Omental fat pad (tissue), 4 donors: ENCODE results near the gene IL22RA2. TPM values are rescaled to one million over a fixed set of nuclear protein-coding genes. Genes with fewer than 3 reads are reported as not detected.

Source experiments
- ATAC-seq: fragments of 150-250 bp; one replicate; pipeline ENCODE4 v1.9.1; 2016; ENCODE audit warnings: mild to moderate bottlenecking, moderate library complexity; ENCODE audit not compliant: low FRiP score
- DNase-seq: peaks from one replicate; pipeline ENCODE4 v3.0.0-alpha.2; 2019; ENCODE audit warnings: low spot score
- total RNA-seq, 4 donors: library from RNA; depleted of rRNA; stranded (reverse); fragments of >200 nt; gene quantifications; one replicate each; pipeline ENCODE4 v1.1.0, GENCODE V29; 2016
- TF ChIP-seq, protein P1 (sequence below), 3 donors: fragments of 450-650 bp; IDR thresholded peaks; one replicate each; pipeline ENCODE4 v1.5.1; 2016 to 2017; ENCODE audit warnings: antibody characterized with exemption in 3 of 3, mild to moderate bottlenecking in 3 of 3, moderate library complexity in 2 of 3

IL22RA2 gene, protein sequence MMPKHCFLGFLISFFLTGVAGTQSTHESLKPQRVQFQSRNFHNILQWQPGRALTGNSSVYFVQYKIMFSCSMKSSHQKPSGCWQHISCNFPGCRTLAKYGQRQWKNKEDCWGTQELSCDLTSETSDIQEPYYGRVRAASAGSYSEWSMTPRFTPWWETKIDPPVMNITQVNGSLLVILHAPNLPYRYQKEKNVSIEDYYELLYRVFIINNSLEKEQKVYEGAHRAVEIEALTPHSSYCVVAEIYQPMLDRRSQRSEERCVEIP
- not detected for total RNA-seq

DNA sequence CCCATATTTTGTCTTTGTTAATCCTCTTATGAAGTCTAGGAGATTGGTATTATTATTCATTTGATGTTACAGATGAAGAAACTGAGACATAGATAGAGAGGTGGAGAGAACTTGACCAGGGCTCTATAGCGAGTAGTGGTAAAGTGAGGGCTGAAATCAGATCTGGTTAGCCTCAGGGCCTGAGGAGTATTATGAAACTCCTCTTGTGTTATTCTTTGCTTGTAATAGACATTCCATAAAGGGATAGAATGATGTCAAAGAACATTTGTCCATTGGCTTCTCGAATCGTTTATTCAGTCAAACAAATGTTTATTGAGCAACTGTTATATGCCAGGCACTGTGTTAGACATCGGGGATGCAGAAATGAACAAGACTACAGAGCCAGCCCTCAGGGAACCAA, at the start of gene IL22RA2:
Gene IL22RA2, minus strand, starts transcription at position 144 of the 400 bp plus-strand sequence. CDS start 11,895 bp downstream, outside the sequence.
- ATAC-seq: no peak
- TF ChIP-seq, protein P1, sequence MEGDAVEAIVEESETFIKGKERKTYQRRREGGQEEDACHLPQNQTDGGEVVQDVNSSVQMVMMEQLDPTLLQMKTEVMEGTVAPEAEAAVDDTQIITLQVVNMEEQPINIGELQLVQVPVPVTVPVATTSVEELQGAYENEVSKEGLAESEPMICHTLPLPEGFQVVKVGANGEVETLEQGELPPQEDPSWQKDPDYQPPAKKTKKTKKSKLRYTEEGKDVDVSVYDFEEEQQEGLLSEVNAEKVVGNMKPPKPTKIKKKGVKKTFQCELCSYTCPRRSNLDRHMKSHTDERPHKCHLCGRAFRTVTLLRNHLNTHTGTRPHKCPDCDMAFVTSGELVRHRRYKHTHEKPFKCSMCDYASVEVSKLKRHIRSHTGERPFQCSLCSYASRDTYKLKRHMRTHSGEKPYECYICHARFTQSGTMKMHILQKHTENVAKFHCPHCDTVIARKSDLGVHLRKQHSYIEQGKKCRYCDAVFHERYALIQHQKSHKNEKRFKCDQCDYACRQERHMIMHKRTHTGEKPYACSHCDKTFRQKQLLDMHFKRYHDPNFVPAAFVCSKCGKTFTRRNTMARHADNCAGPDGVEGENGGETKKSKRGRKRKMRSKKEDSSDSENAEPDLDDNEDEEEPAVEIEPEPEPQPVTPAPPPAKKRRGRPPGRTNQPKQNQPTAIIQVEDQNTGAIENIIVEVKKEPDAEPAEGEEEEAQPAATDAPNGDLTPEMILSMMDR (IDR thresholded peaks at IDR 0.05): no peak
- DNase-seq: no peak

DNA sequence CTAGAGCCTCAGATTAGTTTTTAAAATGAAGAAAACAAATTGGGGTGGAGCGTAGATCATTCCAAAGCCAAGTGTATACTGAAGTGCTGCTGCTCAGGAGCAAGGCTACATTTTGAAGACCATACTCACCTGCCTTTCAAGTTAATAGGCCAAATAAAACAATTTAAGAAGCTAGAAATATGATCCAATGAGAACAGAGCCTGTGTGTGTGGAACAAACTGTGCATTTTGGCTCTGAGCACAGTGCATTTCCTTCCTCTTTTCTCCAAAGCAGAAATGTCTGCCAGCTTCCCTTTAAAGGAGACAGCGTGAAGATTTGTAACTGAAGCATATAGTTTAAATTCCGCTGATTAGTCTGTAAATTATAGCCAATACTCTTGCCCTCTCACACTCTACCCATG, 48.9 kb upstream of the IL22RA2 start:
- DNase-seq (no peak), ATAC-seq (no peak)
- TF ChIP-seq, protein P1 (IDR thresholded peaks at IDR 0.05): no peak

DNA sequence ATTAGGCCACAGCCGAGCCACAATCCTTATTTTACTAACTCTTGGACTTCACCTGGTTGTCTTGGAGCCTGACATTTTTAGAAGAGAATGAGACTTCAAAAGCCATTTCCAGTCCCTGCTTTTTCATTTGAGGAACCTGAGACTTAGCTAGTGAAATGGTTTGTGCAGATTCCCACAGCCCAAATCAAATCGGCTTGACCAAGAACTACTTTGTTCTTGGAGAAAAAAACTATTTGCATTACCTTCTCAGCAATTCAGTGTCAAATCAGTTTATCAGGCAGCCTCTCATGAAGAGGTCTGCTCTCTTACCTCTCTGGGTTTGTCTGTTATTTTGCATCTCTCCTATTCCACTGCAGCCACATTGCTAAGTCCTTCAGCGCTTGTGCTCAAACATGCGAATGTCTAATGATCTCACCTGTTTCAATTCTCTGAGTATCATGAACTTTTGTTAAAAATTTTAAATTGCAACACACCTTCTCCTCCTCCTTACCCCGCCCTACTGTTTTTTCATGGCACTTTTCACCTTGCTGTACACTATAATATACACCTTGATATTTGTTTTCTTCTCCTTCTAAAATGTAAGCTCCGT, 46.3 kb upstream of the IL22RA2 start:
- no peak for DNase-seq
- TF ChIP-seq, protein P1 (IDR thresholded peaks at IDR 0.05): no peak
- ATAC-seq: no peak

DNA sequence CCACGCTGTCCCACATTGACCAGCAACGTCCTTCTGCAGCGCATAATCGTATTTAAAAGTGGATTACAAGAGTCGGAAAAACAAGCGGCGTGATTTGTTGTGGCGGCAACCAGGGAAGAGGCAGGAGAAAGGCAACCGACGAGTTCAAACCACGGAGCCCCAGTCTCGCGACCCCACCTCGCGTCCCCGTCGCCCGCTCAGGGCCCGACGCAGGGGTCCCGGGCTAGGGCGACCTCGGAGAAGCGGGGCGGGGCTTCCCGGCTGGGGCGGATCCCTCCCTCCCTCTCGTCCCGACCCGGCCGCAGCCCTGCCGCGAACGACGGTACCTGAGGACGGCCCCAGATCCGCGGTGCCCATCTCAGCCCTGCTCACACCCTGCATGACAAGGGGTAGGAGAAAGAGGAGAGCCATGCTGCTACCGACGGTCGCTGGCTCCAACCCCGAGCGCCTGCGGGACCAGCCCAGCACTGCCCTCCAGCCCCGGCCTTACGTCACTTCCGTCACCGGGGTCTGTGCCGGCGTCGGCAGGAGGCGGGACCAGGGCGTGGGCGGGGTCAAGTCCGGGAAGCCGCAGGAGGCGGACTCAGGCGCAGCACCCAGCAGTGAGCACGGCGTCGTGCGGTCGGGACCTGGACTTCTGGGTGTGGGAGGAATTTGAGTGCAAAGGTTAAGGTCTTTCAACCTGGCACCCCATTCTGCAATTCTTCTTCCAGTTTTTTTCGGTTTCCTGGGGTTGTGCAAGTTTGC, 45.6 kb upstream of the IL22RA2 start, which contains the start of gene IFNGR1:
Gene IFNGR1, minus strand, starts transcription at position 469 of the 747 bp plus-strand sequence. Its CDS starts 58 bp downstream, at position 411.
- DNase-seq (peak; percentile 94), ATAC-seq (peak; percentile 90)
- TF ChIP-seq, protein P1 (IDR thresholded peaks at IDR 0.05): no peak

DNA sequence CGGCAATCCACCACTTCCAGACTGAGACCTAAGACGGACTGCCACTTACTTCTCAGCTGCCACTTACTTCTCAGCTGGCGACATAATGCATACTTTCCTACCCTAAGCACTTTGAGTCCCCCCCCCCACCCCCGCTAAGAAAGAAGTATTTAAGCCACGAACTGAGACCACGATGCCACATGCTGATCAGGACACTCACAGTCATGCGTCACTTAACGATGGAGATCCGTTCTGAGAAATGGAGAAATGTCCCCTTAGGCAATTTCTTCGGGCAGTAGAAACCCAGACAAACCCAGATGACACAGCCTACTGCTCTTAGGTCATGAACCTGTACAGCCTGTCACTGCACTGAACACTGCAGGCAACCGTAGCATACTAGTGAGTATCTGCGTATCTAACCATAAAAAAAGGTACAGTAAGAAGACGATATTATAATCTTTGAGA, 45.1 kb upstream of the IL22RA2 start:
- TF ChIP-seq, protein P1 (IDR thresholded peaks at IDR 0.05): no peak
- DNase-seq (no peak), ATAC-seq (peak; percentile 76)

DNA sequence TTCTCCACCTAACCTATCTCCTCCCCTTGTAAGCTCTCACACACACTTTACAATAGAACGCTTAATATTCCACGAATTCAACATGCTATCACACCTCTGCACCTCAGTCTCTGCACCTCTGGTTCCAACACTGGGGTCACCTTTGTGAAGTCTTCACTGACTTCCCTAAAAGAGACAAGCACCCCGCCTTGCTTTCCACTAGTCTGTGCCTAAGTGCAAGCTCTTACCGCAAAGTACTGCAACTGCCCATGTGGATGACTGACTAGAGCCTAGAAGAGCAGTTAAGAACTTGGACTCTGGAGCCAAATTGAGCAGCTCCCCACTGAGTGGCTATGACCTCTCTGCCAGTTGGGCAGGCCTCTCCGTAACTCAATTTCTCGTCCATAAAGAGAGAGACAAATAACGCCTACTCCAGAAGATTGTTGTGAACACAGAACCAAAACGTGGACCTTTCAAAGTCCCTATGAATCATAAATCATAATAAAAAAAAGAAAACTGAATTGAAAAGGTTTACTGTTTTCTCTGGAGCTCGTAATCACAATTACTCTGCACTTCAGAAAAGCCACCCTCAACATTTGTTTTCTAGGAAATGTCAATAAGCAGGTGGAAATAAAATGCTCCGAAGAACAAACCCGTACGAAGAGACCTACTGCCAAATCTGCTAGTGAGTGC, 44.5 kb upstream of the IL22RA2 start:
- ATAC-seq (no peak), DNase-seq (no peak)
- TF ChIP-seq, protein P1 (IDR thresholded peaks at IDR 0.05): no peak
